ENCODE measurements around the gene ADH4.
"Not testable (repeated sequence)": the region's sequence is repeated elsewhere in the genome, so short reads cannot be mapped to it uniquely, and the experiment has no call there.

The ADH4 gene

GRCh38 chr4:99136329-99136728 is 7.8 kb downstream of the ADH4 start:
- no peak overlapping the region for H3K4me2 ChIP-seq
- no peak for TF ChIP-seq Cebpa-rat (IDR thresholded peaks at IDR 0.05)
- no peaks in the 10 kb centered on the region for H3K9me3 ChIP-seq
- H3K36me3 ChIP-seq: no peaks in the 10 kb centered on the region
- H3K4me3 ChIP-seq: no peak overlapping the region
- H3K27ac ChIP-seq: no peak overlapping the region
- H3K9ac ChIP-seq: no peak overlapping the region
- H4K20me1 ChIP-seq: no peaks in the 10 kb centered on the region
- H3K27me3 ChIP-seq: no peaks in the 10 kb centered on the region
- no peaks in the 10 kb centered on the region for H3K4me1 ChIP-seq

- Histone ChIP-seq H3K4me2 (no peak overlapping the region), H3K27ac (no peak overlapping the region), H3K9me3 (no peaks in the 10 kb centered on the region), H3K4me1 (no peaks in the 10 kb centered on the region), H3K36me3 (no peaks in the 10 kb centered on the region), H4K20me1 (no peaks in the 10 kb centered on the region), H3K9ac (no peak overlapping the region), H3K27me3 (no peaks in the 10 kb centered on the region), H3K4me3 (no peak overlapping the region)
- TF ChIP-seq Cebpa-rat (IDR thresholded peaks at IDR 0.05): no peak
Observed at GRCh38 chr4:99135541-99136162, 8.4 kb downstream of the ADH4 start.

- Histone ChIP-seq H3K36me3 (no peaks in the 10 kb centered on the region), H3K4me1 (no peaks in the 10 kb centered on the region), H3K4me2 (no peak overlapping the region), H4K20me1 (no peaks in the 10 kb centered on the region), H3K9me3 (peaks cover 3% of the 10 kb centered on the region; the same call in 1 of the 2 replicates), H3K27ac (no peak overlapping the region), H3K9ac (no peak overlapping the region), H3K27me3 (no peaks in the 10 kb centered on the region), H3K4me3 (no peak overlapping the region)
- TF ChIP-seq Cebpa-rat (IDR thresholded peaks at IDR 0.05): no peak
Observed at GRCh38 chr4:99134586-99134985, 9.5 kb downstream of the ADH4 start.

GRCh38 chr4:99131378-99131777 is 12.7 kb downstream of the ADH4 start:
- Histone ChIP-seq H3K9me3 (peaks cover 9% of the 10 kb centered on the region; the same call in 1 of the 2 replicates), H3K36me3 (no peaks in the 10 kb centered on the region), H3K4me3 (no peak overlapping the region), H3K9ac (no peak overlapping the region), H4K20me1 (no peaks in the 10 kb centered on the region), H3K27ac (no peak overlapping the region), H3K27me3 (no peaks in the 10 kb centered on the region), H3K4me1 (no peaks in the 10 kb centered on the region), H3K4me2 (no peak overlapping the region)
- TF ChIP-seq Cebpa-rat (IDR thresholded peaks at IDR 0.05): no peak

- peaks cover 9% of the 10 kb centered on the region; the same call in 1 of the 2 replicates for H3K9me3 ChIP-seq
- no peak overlapping the region for H3K27ac ChIP-seq
- no peak overlapping the region for H3K4me2 ChIP-seq
- H3K4me1 ChIP-seq: no peaks in the 10 kb centered on the region
- no peak for TF ChIP-seq Cebpa-rat (IDR thresholded peaks at IDR 0.05)
- no peaks in the 10 kb centered on the region for H4K20me1 ChIP-seq
- H3K4me3 ChIP-seq: no peak overlapping the region
- no peaks in the 10 kb centered on the region for H3K36me3 ChIP-seq
- H3K27me3 ChIP-seq: no peaks in the 10 kb centered on the region
- no peak overlapping the region for H3K9ac ChIP-seq
Observed at GRCh38 chr4:99126376-99126775, 17.7 kb downstream of the ADH4 start.

GRCh38 chr4:99121008-99121407 is 23.1 kb downstream of the ADH4 start:
- Histone ChIP-seq H3K27ac (no peak overlapping the region), H3K4me1 (no peaks in the 10 kb centered on the region), H3K9ac (no peak overlapping the region), H3K36me3 (no peaks in the 10 kb centered on the region), H4K20me1 (no peaks in the 10 kb centered on the region), H3K4me3 (no peak overlapping the region), H3K4me2 (no peak overlapping the region), H3K9me3 (no peaks in the 10 kb centered on the region), H3K27me3 (no peaks in the 10 kb centered on the region)
- TF ChIP-seq Cebpa-rat (IDR thresholded peaks at IDR 0.05): no peak

GRCh38 chr4:99120501-99120900 is 23.6 kb downstream of the ADH4 start:
- TF ChIP-seq Cebpa-rat (IDR thresholded peaks at IDR 0.05): no peak
- no peaks in the 10 kb centered on the region for H3K9me3 ChIP-seq
- H3K36me3 ChIP-seq: no peaks in the 10 kb centered on the region
- no peak overlapping the region for H3K9ac ChIP-seq
- H3K27ac ChIP-seq: no peak overlapping the region
- H3K4me2 ChIP-seq: no peak overlapping the region
- no peaks in the 10 kb centered on the region for H4K20me1 ChIP-seq
- no peak overlapping the region for H3K4me3 ChIP-seq
- H3K27me3 ChIP-seq: no peaks in the 10 kb centered on the region
- no peaks in the 10 kb centered on the region for H3K4me1 ChIP-seq

- Histone ChIP-seq H3K4me2 (no peak overlapping the region), H3K36me3 (no peaks in the 10 kb centered on the region), H3K27me3 (no peaks in the 10 kb centered on the region), H3K4me3 (no peak overlapping the region), H3K9ac (no peak overlapping the region), H4K20me1 (no peaks in the 10 kb centered on the region), H3K27ac (no peak overlapping the region), H3K4me1 (no peaks in the 10 kb centered on the region), H3K9me3 (no peaks in the 10 kb centered on the region)
- TF ChIP-seq Cebpa-rat (IDR thresholded peaks at IDR 0.05): no peak
Observed at GRCh38 chr4:99117876-99118693, 26.0 kb downstream of the ADH4 start.

- not testable (repeated sequence) for H3K9ac ChIP-seq, H3K9me3 ChIP-seq, H4K20me1 ChIP-seq, H3K27me3 ChIP-seq, H3K36me3 ChIP-seq, H3K4me1 ChIP-seq, H3K4me3 ChIP-seq, H3K27ac ChIP-seq, H3K4me2 ChIP-seq
Observed at GRCh38 chr4:99117122-99117841, 26.8 kb downstream of the ADH4 start.

GRCh38 chr4:99109286-99109685 is 34.8 kb downstream of the ADH4 start:
- not testable (repeated sequence) for H3K9me3 ChIP-seq, H3K4me3 ChIP-seq, H3K4me1 ChIP-seq, H4K20me1 ChIP-seq, H3K4me2 ChIP-seq, H3K27me3 ChIP-seq, H3K27ac ChIP-seq, H3K9ac ChIP-seq, H3K36me3 ChIP-seq
